Measurements from ENCODE around the gene ADAMTS9. TPM values are rescaled to one million over a fixed set of nuclear protein-coding genes. Genes with fewer than 3 reads are reported as not detected.

ADAMTS9 gene
- total RNA-seq, 1 donor from 2014 or later = 15.1 TPM

- ATAC-seq (no peak), DNase-seq (no peak)
- intact Hi-C loops (cut with micrococcal nuclease) = no loop called here
Measured at GRCh38 chr3:64627471-64628321, 60.1 kb downstream of the ADAMTS9 start.

GRCh38 chr3:64627042-64627441 is 60.8 kb downstream of the ADAMTS9 start:
- no peak for DNase-seq
- intact Hi-C loops (cut with micrococcal nuclease) = no loop called here
- ATAC-seq = no peak

- DNase-seq (no peak), ATAC-seq (no peak)
- intact Hi-C loops (cut with micrococcal nuclease) = no loop called here
Measured at GRCh38 chr3:64625381-64625780, 62.4 kb downstream of the ADAMTS9 start.

GRCh38 chr3:64623125-64623524 is 64.7 kb downstream of the ADAMTS9 start:
- no peak for ATAC-seq
- DNase-seq = no peak
- intact Hi-C loops (cut with micrococcal nuclease) = no loop called here

GRCh38 chr3:64621726-64622395 is 65.9 kb downstream of the ADAMTS9 start:
- ATAC-seq (no peak), DNase-seq (no peak)
- intact Hi-C loops (cut with micrococcal nuclease) = no loop called here

- no peak for ATAC-seq
- intact Hi-C loops (cut with micrococcal nuclease) = no loop called here
- no peak for DNase-seq
Measured at GRCh38 chr3:64621275-64621674, 66.5 kb downstream of the ADAMTS9 start.

- ATAC-seq (no peak), DNase-seq (no peak)
- intact Hi-C loops (cut with micrococcal nuclease) = no loop called here
Measured at GRCh38 chr3:64620020-64620419, 67.8 kb downstream of the ADAMTS9 start.

GRCh38 chr3:64619216-64619615 is 68.6 kb downstream of the ADAMTS9 start:
- no peak for ATAC-seq
- no peak for DNase-seq
- intact Hi-C loops (cut with micrococcal nuclease) = no loop called here

- ATAC-seq (no peak), DNase-seq (no peak)
- intact Hi-C loops (cut with micrococcal nuclease) = no loop called here
Measured at GRCh38 chr3:64617610-64618009, 70.2 kb downstream of the ADAMTS9 start.

GRCh38 chr3:64616953-64617352 is 70.8 kb downstream of the ADAMTS9 start:
- ATAC-seq = no peak
- intact Hi-C loops (cut with micrococcal nuclease) = no loop called here
- DNase-seq = no peak

- ATAC-seq = peak; percentile 64
- intact Hi-C loops (cut with micrococcal nuclease) = no loop called here
- DNase-seq = no peak
Measured at GRCh38 chr3:64612916-64613526, 74.8 kb downstream of the ADAMTS9 start.

GRCh38 chr3:64612082-64612860 is 75.5 kb downstream of the ADAMTS9 start:
- intact Hi-C loops (cut with micrococcal nuclease) = no loop called here
- DNase-seq = peak; percentile 34
- peak; percentile 97 for ATAC-seq

GRCh38 chr3:64608741-64609140 is 79.1 kb downstream of the ADAMTS9 start:
- ATAC-seq = no peak
- DNase-seq = no peak
- intact Hi-C loops (cut with micrococcal nuclease) = no loop called here

GRCh38 chr3:64607032-64607551 is 80.7 kb downstream of the ADAMTS9 start:
- DNase-seq (no peak), ATAC-seq (no peak)
- intact Hi-C loops (cut with micrococcal nuclease) = no loop called here

- ATAC-seq (no peak), DNase-seq (no peak)
- intact Hi-C loops (cut with micrococcal nuclease) = no loop called here
Measured at GRCh38 chr3:64604313-64604712, 83.5 kb downstream of the ADAMTS9 start.

- ATAC-seq (no peak), DNase-seq (no peak)
- intact Hi-C loops (cut with micrococcal nuclease) = no loop called here
Measured at GRCh38 chr3:64601824-64602223, 86.0 kb downstream of the ADAMTS9 start.

GRCh38 chr3:64600246-64600950 is 87.4 kb downstream of the ADAMTS9 start:
- intact Hi-C loops (cut with micrococcal nuclease) = no loop called here
- no peak for ATAC-seq
- no peak for DNase-seq

GRCh38 chr3:64599651-64600050 is 88.1 kb downstream of the ADAMTS9 start:
- intact Hi-C loops (cut with micrococcal nuclease) = no loop called here
- ATAC-seq (no peak), DNase-seq (no peak)

GRCh38 chr3:64595253-64595694 is 92.5 kb downstream of the ADAMTS9 start:
- ATAC-seq (peak; percentile 95), DNase-seq (peak; percentile 38)
- intact Hi-C loops (cut with micrococcal nuclease) = no loop called here

Data from left ventricle myocardium superior (tissue), 1 donor.